Activated naive CD4-positive, alpha-beta T cell treated with anti-CD3 and anti-CD28 coated beads, Interleukin-2, amount 50 U/mL, for 72 hours (primary cell): Measurements from ENCODE around the gene EPB41L2. TPM values are rescaled to one million over a fixed set of nuclear protein-coding genes. Genes with fewer than 3 reads are reported as not detected.
A peak's percentile ranks its signal among the peaks of the same experiment; 100 is the strongest.
"Not testable (repeated sequence)": the region's sequence is repeated elsewhere in the genome, so short reads cannot be mapped to it uniquely, and the experiment has no call there.

Experiments
- ATAC-seq, 2 donors: fragments of 150-1000 bp; cut with Tn5 transposase; 2 replicates each; pipeline ENCODE4 v1.10.0; 2021; ENCODE audit warnings: mild to moderate bottlenecking in 2 of 2, moderate library complexity in 2 of 2
- DNase-seq, 2 donors: peaks; one replicate each; pipeline ENCODE4 v3.0.0; 2021 to 2022; ENCODE audit warnings: low spot score in 2 of 2
- H3K27ac Mint-ChIP-seq, 2 donors: one replicate each; pipeline ENCODE4 v1.8.0; 2022; ENCODE audit warnings: mild to moderate bottlenecking in 2 of 2, mixed read lengths in 2 of 2
- H3K36me3 Mint-ChIP-seq, 2 donors: one replicate each; pipeline ENCODE4 v1.8.0; 2022; ENCODE audit warnings: mixed read lengths in 2 of 2
- H3K9me3 Mint-ChIP-seq, 2 donors: one replicate each; pipeline ENCODE4 v1.8.0; 2022; ENCODE audit warnings: mixed read lengths in 2 of 2
- total RNA-seq, 2 donors: library from RNA; stranded (reverse); gene quantifications; one replicate each; pipeline ENCODE4 v1.2.3, GENCODE V29; 2022

The EPB41L2 gene
- total RNA-seq, 2 donors from 2014 or later = 25.6 to 41.8 TPM

DNA sequence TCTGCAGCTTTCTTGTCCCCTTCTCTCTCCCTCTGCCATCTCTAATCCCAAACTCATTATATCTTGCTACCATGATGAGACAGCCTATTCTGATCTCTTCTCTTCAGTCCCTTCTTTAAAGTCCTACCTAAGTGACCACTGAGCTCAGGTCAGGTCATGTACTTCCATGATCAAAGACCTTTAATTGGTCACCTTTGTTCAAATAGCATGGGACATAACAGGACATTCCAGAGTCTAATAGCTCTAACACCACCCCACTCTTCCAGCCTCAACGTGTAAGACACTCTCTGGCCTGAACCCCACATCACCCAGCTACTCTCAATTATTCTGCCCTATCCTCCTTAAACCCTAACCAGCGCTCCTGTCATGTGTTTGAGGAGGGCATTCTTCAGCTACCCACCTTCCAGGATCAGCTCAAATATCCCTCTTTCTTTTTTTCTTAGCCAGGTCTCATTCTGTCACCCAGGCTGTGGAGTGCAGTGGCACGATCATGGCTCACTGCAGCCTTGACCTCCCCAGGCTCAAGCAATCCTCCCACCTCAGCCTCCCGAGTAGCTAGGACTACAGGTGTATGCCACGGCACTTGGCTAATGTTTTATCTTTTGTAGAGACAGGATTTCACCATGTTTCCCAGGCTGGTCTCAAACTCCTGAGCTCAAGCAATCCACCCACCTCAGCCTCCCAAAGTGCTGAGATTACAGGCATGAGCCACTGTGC, 237.9 kb downstream of the EPB41L2 start:
- Mint-ChIP-seq H3K9me3 (no peaks in the 10 kb centered on the region), H3K36me3 (no peaks in the 10 kb centered on the region), H3K27ac (peak overlapping the region in 1 of 2 donors; percentile 8)
- no peak for DNase-seq
- ATAC-seq = no peak

- H3K36me3 Mint-ChIP-seq = peaks cover 0 to 4% of the 10 kb centered on the region in 2 donors
- H3K27ac Mint-ChIP-seq = no peak overlapping the region
- peaks cover 0 to under 1% of the 10 kb centered on the region in 2 donors for H3K9me3 Mint-ChIP-seq
- ATAC-seq (no peak), DNase-seq (no peak)
Measured at GRCh38 chr6:130822736-130823135, 240.3 kb downstream of the EPB41L2 start.

DNA sequence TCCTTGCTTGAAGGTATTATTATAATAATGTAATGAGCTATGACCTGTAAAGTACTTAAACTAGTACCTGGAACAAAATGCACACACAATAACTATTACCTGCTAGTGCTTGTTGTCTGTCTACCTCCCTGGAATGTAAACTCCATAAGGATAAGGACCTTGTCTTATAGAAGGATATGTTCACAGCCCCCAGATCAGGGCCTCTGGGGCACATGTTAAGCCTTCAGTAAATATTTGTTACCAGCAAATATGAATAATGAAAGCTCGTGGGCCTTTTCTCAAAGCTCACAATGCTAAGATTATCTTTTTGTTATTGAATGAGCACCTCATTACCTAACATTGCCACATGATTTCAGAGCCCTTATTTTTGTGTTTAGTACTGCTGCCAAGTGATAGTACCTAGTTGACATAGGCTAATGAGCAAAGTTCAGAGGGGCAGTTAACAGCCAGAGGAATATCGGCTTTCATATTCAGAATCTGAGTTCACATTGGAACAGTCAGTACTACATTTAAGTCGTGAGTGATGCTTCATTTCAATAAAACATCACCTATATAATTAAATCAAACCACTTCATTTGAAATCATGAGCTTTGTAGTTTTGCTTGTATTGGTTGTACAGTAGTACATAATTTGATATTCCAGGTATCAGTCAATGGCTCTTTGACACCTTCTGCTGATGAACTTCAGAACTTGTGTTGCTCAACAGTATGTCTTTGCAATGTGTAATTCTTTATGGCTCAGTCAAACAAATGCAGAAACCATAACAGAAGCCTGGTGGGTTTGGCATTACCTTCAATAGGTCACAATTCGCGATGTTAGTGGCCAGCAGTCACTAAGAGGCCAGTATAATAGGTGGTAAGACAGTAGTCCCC, 247.6 kb downstream of the EPB41L2 start:
- Mint-ChIP-seq H3K27ac (no peak overlapping the region), H3K36me3 (peaks cover 7 to 11% of the 10 kb centered on the region in 2 donors), H3K9me3 (peaks cover 5 to 7% of the 10 kb centered on the region in 2 donors)
- ATAC-seq (no peak), DNase-seq (no peak)

- peaks cover 5 to 7% of the 10 kb centered on the region in 2 donors for H3K9me3 Mint-ChIP-seq
- DNase-seq (no peak), ATAC-seq (no peak)
- no peak overlapping the region for H3K27ac Mint-ChIP-seq
- H3K36me3 Mint-ChIP-seq = peaks cover 7 to 11% of the 10 kb centered on the region in 2 donors
Measured at GRCh38 chr6:130814506-130814905, 248.5 kb downstream of the EPB41L2 start.

DNA sequence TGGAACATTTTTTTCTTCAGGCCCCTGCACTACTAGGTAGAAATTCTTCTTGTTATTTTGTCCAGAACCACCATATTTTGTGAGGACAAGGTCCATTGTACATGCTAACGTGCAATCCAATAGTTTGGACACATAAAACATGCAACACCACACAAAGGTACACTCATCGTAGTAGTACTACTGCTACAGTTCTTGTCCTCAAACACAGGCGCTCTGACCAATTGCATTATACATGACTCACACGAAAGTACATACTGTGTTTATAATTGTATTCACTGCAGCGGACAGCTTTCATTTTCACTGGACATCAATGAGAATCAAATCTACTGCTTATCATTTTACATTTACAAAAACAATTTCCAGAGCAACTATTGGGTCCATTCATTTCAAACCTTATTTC, 251.1 kb downstream of the EPB41L2 start:
- DNase-seq (no peak), ATAC-seq (no peak)
- H3K9me3 Mint-ChIP-seq = no peaks in the 10 kb centered on the region
- peaks cover 3 to 4% of the 10 kb centered on the region in 2 donors for H3K36me3 Mint-ChIP-seq
- H3K27ac Mint-ChIP-seq = no peak overlapping the region

- DNase-seq (no peak), ATAC-seq (no peak)
- Mint-ChIP-seq H3K9me3 (no peaks in the 10 kb centered on the region), H3K27ac (no peak overlapping the region), H3K36me3 (no peaks in the 10 kb centered on the region)
Measured at GRCh38 chr6:130810307-130811030, 252.6 kb downstream of the EPB41L2 start.

- not testable (repeated sequence) for H3K36me3 Mint-ChIP-seq, H3K27ac Mint-ChIP-seq, ATAC-seq, H3K9me3 Mint-ChIP-seq, DNase-seq
Measured at GRCh38 chr6:130801368-130801767, 261.7 kb downstream of the EPB41L2 start.

DNA sequence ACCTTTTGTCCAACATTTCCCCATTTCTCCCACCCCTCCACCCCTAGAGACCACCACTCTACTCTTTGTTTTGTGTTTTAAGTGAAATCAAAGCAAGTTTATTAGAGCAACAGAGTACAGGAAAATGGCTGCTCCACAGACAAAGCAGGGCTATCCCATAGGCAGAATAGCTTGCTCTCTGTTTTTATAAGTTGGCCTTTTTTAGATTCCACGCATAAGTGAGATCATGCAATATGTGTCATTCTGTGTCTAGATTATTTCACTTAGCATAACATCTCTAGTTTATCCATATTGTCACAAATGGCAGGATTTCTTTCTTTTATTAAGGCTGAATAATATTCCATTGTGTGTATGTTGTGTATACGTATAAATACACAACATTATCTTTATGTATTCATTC, 266.0 kb downstream of the EPB41L2 start:
- Mint-ChIP-seq H3K36me3 (peaks cover 0 to 6% of the 10 kb centered on the region in 2 donors), H3K27ac (no peak overlapping the region), H3K9me3 (no peaks in the 10 kb centered on the region)
- no peak for DNase-seq
- ATAC-seq = no peak

- DNase-seq (no peak), ATAC-seq (no peak)
- no peak overlapping the region for H3K27ac Mint-ChIP-seq
- peaks cover 0 to 2% of the 10 kb centered on the region in 2 donors for H3K36me3 Mint-ChIP-seq
- no peaks in the 10 kb centered on the region for H3K9me3 Mint-ChIP-seq
Measured at GRCh38 chr6:130796313-130796905, 266.6 kb downstream of the EPB41L2 start.

DNA sequence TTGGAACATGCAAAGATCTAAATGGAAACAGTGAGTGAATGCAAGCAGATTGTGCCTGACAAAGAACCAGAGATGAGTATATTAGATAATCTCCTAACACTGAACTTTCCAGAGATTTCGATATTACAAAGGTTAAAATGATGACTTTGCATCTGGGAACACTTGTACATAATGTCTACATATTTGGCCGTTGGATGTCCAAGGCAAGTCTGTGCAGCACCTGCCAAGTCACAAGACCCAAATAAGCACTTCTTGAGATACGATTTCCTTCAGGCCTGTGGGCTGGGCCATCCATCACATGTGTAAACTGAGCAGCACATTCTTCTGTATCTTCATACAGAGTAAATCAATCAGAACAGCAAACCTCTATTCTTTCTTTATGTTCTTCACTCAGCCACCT, 268.3 kb downstream of the EPB41L2 start:
- Mint-ChIP-seq H3K27ac (no peak overlapping the region), H3K9me3 (no peaks in the 10 kb centered on the region), H3K36me3 (no peaks in the 10 kb centered on the region)
- ATAC-seq (no peak), DNase-seq (no peak)

GRCh38 chr6:130794010-130794697, 268.9 kb downstream of the EPB41L2 start:
- no peaks in the 10 kb centered on the region for H3K36me3 Mint-ChIP-seq
- DNase-seq (no peak), ATAC-seq (peak; percentile 52 to 61)
- H3K27ac Mint-ChIP-seq = no peak overlapping the region
- H3K9me3 Mint-ChIP-seq = no peaks in the 10 kb centered on the region

Other genes starting within 250 kb of the EPB41L2 start
- not detected for gene SMLR1, start 235.8 kb downstream of the EPB41L2 start, total RNA-seq
- 1 to 10 TPM; 5.1 to 6.3 TPM for gene AKAP7, start 72.2 kb upstream of the EPB41L2 start, total RNA-seq